NCI-H1436 treated with DMSO at 0.1 percent for 48 hours (cell line): ENCODE measurements around the gene RASA3.
"Not testable (repeated sequence)": the region's sequence is repeated elsewhere in the genome, so short reads cannot be mapped to it uniquely, and the experiment has no call there.

Experiments
- DNase-seq: peaks from one replicate; lab custom pipeline; 2025; lab: John Stamatoyannopoulos, UW

Gene RASA3

DNA sequence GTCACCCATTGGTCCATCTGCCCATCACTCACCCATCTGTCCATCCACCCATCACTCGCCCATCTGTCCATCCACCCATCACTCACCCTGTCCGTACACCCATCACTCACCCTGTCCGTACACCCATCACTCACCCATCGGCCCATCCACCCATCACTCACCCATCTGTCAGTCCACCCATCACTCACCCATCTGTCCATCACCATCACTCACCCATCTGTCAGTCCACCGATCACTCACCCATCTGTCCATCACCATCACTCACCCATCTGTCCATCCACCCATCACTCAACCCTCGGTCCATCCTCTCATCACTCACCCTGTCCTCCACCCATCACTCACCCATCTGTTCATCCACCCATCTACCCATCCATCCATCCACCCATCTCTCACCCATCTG is 143.6 kb downstream of the RASA3 start:
- not testable (repeated sequence) for DNase-seq

DNA sequence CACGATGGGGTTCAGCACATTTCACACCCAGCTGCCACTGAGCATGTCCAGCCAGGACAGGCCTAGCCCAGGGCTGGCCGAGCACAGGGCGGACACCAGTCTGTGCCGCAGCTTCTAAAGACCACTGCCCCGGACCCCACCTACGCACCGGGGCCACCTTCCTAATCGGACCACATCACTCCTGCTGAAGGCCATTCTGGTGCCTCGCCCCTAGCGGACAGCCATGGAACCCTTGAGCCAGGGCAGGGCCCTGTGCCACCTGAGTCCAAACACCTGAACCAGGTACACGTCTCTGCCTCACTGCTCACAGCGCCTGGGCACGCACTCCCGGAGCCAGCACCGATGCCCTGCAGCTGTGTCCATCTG is 150.1 kb downstream of the RASA3 start:
- no peak for DNase-seq

DNA sequence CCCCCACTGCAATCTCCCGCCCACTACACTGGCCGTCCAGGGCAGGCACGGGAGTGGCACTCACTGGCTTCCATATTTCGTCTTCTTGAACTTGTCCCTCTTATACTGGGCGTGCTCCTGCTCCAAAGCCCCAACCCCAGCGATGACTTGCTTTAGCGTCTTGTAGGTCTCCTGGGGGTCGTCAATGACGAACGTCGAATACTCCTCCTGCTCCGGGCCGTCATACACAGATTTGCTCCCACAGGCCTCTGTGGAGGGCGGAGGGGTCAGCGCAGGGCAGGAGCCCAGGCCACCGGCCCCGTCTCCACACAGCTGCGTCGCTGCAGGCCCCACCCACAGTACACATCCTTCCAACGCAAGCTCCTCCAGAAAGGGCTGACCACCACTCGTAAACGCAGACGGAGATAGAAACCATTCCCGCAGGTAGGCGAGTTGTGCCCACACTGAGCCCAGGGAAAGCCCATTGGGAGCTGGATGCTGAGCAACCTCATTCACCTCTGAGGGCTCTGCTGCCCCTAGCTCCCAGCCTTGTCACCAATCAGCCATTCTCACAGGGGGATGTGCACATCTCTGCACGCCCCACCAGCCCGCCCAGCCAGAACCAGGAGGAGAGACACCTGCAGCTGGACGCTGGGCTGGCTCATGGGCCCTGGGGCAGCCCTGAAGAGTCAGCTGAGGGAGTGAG is 150.7 kb downstream of the RASA3 start:
- no peak for DNase-seq

DNA sequence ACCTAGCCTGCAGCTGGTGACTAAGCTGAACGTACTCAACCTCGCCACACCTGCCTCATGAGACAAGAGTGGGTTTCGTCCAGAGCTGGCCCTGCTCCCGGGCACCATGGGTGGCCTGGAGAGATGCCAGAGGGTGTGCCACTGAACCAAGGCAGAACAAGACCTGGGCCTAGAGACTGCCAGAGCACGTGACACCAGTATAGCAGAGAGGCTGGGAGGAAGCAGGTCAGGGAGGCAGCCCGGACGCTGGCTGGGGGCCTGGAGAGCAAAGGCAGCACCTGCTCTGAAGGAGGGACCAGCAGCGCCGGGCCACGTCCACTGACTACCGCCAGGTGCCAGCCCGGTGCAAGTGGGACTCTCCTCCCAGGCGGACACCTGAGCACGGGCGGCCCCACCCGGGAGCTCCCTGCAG is 151.2 kb downstream of the RASA3 start:
- DNase-seq: no peak

DNA sequence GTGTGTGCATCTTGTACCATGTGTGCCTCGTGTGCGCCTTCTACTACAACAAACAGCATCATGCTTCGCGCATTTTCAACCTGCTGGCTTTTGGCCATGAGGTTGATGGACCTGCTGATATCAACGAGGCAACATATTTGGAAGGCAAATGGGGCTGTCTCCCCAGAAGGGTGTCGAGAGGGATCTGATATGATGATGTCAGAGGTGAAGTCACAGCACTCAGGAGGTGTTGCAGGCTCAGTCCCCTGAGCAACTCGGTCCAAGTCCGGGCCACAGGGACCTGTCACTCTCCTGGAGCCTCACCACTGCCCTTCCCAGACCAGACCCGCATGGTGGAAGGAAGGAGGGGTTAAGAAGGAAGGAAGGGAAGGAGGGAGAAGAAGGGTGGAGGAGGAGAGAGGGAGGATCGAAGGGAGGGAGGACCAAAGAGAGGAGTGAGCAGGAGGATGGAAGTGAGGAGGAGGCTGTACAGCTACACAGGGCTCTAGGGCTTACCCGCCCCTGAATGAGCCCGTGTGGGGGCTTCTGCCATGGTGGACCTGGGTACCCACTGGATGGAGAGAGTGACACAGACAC is 151.8 kb downstream of the RASA3 start:
- no peak for DNase-seq

DNA sequence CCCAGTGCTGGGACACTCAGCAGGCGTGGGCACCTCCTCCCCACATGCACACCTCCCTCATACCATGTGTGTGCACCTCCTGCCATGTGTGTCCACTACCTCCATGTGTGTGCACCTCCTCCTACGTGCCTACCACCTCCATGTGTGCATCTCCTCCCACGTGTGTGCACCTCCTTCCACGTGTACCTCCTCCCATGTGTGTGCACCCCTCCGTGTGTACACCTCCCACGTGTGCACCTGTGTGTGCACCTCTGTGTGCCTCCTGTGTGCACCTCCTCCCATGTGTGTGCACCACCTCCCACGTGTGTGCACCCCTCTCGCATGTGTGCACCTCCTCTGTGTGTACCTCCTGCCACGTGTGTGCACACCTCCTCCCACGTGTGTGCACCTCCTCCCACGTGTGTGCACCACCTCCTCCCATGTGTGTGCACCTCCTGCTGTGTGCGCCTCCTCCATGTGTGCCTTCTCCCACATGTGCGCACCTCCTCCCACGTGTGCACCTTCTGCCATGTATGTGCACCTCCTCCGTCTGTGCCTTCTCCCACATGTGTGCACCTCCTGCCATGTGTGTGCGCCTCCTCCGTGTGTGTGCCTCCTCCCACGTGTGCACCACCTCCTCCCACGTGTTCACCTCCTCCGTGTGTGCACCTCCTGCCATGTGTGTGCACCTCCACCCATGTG is 152.5 kb downstream of the RASA3 start:
- no peak for DNase-seq

DNA sequence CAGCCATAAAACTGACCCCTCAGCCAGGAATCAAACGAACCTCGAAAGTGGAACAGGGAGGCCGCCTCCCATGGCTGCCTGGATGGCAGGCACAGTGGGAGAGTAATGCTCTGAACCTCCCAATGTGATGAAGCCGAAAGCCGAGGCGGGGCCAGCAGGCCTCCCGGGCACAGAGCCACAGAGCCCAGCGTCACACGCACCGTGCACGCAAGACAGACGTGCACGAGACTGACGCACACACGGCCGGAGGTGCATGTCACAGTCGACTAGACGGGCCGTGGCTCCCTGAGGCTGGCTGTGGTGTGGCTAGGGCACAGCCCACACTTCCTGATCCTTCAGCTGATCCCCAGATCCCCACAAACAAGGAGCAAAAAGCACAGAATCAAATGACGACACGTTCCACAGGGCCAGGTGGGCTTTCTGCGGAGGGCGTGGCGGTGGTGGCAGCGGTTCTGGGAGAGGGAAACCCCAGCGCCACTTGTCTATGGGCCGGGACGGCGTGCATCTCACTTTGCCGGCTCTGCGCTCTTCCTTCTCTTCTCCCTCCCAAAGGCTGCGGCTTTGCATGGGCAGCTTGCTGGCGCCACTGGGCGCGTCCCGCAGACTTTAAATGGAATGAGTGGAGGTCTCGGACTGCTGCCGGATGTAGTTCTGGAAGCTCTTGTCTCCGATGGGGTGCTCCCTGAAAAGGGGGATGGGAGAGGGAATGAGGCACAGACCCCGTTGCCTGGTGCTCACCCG is 153.5 kb downstream of the RASA3 start:
- DNase-seq: no peak

DNA sequence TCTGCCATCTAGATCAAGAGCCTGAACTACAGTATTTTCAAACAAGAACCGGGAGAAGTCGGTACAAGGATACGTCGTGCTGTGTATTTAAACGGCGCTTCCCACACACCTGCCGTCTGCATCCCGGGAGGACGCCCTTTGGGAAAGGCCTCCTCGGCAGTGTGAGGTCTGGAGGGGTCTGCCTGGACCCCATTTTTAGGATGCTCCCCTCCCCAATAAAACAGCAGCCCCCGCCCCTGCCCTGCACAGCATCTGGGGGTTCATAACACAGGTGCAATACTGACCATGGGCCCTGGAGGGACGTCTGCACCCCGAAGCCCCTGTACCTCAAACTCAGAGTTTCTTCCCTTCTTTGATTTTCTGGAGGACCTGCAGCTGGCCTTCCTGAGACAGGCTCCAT is 154.4 kb downstream of the RASA3 start:
- no peak for DNase-seq

DNA sequence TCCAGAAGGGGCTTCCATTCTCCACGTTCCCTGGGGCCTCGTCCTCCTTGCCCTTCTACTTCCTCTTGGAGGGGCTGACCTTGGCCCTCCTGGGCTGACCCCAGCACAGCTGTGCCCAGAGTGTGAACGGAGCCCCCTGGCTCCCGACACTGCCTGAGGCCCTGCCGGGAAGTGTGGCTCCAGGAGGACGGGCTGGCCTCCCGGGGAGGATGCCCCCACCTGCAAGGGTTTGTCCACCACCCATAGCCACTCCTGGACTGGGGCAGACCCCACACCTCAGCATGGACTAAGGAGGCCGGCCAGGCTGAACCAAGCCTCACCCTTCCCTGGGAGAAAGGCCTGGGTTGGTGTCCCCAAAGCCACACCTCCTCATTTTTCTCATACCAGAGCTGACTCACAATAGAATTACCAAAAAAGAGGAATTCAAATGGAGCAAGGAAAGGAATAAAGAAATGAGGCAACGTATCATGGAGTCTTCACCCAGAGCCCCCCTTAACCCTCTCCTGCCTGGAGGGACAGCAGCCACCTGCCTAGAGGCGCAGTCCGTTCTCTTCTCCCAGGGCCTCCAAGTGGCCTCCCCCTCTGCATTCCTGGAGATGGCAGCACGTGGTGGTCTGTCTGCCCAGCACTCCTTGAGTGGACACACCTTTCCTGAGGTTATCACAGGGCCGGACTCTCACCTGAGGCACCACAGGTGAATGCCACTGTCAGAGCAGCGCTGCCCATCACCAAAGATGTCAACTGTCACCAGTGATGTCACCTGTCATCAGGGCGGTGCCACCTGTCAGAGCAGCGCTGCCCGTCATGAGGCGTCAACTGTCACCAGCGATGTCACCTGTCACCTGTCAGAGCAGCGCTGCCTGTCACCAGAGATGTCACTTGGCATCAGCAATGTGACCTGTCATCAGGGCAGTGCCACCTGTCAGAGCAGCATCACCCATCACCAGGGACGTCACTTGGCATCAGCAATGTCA is 155.4 kb downstream of the RASA3 start:
- DNase-seq: no peak

DNA sequence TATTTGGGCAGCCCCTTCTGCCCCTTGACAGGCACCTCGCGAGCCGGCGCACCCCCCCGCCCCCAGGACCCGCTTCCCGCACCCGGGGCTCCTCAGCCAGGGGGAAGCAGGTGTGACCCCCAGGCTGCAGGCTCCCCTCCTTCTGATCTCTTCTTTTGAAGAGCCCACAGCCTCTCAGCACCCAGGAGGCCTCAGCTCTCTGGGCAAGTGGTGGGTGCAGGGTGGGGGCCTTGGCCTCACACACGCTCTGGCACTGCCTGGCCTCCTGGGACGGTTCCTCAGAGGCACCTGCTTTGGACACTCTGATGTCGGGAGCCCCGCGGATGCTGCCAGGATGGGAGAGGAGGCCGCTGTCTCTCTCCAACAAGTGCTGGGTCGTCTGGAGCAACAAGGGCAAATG is 157.0 kb downstream of the RASA3 start:
- DNase-seq: no peak

DNA sequence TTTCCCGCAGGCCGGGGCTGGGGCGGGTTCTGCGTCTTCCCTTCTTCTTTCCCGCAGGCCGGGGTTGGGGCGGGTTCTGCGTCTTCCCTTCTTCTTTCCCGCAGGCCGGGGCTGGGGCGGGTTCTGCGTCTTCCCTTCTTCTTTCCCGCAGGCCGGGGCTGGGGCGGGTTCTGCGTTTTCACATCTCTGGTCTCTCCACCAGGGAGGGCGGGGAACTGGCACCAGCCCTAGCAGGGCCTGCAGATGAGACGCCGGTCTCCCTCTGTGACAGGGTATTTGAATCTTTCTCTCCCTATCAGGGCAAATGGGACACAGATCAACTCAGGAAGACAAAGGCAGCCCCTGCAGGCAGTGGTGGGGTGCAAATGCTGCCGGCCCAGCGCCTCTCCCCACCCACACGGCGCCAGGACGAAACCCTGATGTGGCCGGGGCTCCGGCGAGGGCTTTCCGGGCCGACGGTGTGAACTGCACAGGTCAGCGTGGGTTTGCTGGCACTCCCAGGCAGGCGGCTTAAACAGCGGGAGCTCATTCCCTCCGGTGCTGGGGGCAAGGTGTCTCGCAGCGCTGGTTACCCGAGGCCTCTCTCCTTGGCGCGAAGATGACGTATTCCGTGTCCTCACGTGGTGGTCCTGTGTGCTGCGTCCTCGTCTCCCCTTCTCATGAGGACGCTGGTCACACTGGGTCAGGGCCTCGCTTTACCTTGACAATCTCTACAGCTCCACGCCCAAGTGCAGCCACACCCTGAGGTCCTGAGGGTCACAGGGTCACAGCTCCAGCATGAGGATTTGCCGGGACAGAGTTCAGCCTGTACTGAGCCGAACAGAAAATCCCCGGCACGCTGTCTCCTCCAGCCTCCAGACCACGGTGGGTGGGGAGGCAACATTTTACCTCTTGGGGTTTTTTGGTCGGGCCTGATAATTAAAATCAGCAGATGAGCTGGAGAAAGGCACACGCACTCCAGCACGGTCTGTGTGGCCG is 157.8 kb downstream of the RASA3 start:
- no peak for DNase-seq

DNA sequence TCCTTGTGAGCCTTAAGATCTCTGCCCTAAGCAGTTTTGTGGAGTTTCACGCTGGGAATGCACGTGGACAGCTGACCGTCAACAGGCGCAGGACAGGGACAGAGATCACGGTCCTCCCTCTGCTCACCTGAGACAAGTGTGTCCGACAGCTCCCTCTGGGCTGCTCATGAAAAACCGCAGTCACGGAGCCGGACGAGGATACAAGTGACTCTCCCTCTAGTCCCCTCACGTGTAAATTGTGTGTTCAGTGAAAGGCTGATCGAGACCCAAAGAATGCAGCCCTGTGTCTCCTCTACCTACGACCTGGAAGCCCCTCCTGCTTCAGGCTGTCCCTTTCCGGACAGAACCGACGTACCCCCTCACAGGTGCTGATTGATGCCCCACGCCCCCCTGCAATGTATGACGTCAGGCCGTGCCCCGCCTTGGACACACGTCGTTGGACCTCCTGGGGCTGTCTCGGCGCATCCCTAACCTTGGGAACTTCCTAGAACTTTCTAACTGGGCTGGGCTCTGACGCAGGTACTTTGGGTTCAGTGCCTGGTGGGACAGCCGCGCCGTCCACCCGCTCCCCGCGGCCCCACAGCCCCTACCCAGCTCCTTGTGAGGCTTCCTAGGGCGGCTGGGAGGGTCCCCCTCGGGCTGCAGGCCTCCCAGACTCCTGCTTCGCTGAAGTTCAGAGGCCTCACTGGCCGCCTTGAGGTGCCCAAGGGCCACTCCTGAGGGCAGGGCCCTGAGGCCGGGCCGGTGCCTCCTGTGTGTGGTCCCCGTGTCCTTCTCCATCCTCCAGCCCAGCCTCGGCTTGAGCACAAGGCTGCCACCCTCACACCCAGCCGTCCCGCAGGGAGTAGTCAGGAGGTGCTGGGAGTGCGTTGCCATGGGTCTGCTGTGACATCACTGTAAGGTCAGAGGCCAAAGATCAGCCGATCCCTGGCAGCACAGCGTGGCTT is 158.9 kb downstream of the RASA3 start, which contains the start of gene C13orf46:
C13orf46 (minus strand) TSS at position 859 of the 947 bp plus-strand sequence; CDS start at position 780, 79 bp downstream.
- DNase-seq: no peak

DNA sequence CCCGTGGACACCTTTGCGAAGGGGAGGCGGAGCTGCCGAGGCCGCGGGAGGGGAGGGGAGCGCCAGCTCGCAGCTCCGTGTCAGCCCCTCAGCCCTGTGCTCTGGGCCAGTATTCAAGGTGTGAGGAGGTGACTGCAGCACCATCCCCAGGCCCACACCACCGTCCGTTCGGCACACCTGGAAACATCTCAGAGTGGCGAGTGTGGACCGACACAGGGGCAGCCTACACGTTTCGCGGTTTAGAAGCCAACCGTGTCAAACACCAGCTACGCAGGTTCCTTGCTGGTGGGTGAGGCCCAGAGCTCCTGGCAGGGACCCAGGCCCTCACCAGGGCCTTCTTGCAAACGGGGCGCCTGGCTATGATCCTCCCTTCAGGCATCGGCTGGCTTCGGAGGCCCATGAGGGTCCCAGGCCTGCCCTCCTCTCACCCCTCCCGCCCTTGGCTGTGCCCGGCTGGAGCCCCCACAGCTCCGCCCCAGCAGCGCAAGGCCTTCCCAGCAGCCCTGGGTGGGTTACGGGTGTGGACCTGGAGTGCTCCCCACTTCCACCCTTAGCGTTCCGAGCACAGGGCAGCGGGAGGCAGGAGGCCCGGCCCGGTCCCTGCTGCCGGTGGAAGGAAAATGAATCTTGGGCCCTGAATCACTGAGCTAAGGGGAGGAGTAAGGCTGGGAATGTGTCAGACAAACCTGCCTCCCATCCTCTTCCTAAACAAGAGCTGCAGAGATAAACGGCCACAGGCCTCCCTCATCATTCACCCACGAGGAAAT is 159.8 kb downstream of the RASA3 start:
- no peak for DNase-seq

DNA sequence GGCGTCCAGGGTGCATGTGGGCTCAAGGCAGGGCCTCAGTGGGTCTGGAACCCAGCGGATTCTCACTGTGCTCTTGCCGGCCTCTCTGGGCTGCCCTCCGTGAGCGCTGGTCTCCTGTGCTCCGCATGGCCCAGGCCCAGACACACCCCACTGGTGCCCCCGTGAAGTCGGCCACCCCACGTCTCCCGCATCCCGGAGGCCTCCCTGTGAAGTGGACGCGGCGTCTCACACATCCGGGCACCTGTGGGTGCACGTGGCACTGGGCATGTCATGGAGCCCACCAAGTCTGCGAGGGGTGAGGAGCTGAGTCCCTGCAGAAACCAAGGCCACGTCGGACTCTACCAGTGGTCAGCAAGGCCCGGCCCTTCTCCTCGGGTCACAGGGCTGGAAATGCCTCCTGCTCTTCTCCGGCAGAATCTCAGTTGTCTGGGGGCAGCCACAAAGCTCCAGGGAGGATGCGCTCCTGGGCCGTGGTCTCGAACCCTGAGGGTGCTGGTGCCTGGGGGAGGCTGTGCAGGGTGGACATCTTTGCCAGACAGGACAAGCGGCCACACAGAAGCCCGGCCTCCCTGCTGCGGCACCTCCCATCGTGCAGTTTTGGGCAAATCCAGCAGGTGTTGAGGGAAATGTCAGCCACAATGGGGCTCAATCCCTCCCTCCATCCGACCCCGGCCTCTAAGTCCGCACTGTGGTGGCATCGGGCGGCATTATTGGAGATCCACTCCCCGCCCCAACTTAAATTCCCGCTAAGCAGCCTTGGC is 160.8 kb downstream of the RASA3 start:
- DNase-seq: no peak

DNA sequence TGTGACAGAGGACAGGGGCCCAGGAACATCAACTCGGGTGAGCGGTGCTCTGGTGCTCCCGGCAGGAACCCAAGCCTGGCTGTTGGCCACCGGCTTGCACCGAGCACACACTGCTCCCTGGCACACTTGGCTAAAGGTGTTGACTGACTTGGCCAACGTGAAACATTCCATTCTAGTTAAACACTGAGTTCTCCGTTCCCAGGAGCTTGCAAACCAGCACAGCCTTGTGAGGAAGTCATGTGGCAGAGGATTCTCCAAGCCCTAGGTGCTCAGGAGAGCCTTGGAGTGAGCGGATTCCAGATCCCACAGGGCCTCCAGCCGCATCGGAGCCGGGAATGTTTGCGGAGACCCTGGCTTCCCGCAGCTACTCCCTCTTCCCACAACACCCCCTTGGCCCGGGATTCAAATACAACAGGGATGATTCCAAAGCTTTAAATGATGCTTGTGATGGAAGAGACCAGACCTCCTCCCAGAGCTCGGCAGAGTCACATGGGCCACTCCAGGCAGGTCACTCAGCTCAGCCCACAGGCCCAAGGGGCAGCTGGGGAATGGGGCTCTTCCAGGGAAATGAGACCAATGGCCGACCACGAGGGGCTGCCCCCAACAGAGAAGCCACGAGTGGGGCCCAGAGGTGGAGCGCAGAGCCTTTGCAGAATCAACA is 161.5 kb downstream of the RASA3 start:
- DNase-seq: no peak

DNA sequence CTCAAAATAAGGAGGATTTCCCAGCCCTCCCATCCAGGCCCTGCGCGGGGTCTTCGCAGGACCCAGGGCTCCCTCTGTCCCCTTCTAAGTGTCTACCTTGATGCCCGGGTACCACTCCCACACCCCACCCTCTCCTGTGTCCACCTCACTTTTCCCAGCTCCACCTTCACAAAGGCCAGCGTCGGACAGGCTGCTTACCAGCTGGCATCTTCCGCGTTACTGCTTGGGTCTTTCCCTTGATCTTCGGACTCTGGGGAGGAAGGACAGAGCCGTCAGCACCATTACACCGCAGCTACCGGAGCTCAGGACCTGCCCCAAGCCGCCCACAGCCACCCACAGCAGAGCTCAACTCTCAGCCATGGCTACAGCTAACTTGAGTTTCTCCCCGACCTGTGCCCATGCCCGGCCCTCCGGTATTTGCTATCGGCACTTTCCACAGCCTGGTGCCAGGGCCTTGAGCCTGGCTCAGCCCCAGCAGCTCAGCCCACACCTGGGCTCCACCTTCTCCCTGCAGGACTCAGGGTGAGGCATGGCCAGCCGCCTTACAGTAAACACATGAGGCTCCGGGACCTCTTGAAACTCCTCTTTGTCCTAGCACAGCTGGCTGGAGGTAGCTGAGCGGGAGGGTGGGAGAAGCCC is 162.3 kb downstream of the RASA3 start:
- DNase-seq: no peak
